Right lobe of liver (tissue), 6 donors: Measurements from ENCODE around the gene CDKAL1. TPM values are rescaled to one million over a fixed set of nuclear protein-coding genes. Genes with fewer than 3 reads are reported as not detected.

Source experiments
- ATAC-seq, 4 donors: fragments of 200-7000 bp; cut with Tn5 transposase; one replicate each; pipeline ENCODE4 v1.9.1; 2020; ENCODE audit warnings: mild to moderate bottlenecking in 4 of 4, moderate library complexity in 4 of 4
- DNase-seq, 3 donors: peaks; one replicate each; pipeline ENCODE4 v3.0.0-alpha.2; 2020
- H3K27ac ChIP-seq, 3 donors: fragments of 200-600 bp; one replicate each; pipeline ENCODE4 v1.8.0; 2022
- H3K27me3 ChIP-seq, 2 donors: fragments of 200-600 bp; one replicate each; pipeline ENCODE4 v1.8.0; 2022
- H3K36me3 ChIP-seq, 4 donors: fragments of 200-600 bp; sonication (generic) in 1 of 4; one replicate each; pipeline versions ENCODE4 v1.5.1 to v1.8.0; 2017 to 2022; ENCODE audit warnings: control low read depth in 1 of 4
- H3K4me1 ChIP-seq, 4 donors: fragments of 200-600 bp; sonication (generic) in 1 of 4; one replicate each; pipeline versions ENCODE4 v1.5.1 to v1.8.0; 2017 to 2022; ENCODE audit warnings: control low read depth in 1 of 4
- H3K4me3 ChIP-seq, 3 donors: fragments of 200-600 bp; one replicate each; pipeline ENCODE4 v1.8.0; 2022
- H3K9me3 ChIP-seq, 4 donors: fragments of 200-600 bp; sonication (generic) in 1 of 4; one replicate each; pipeline versions ENCODE4 v1.5.1 to v1.8.0; 2017 to 2022; ENCODE audit warnings: control low read depth in 1 of 4
- CTCF ChIP-seq, 4 donors: fragments of 200-600 bp in 3 of 4; fragments of 450-650 bp in 1 of 4; IDR thresholded peaks; one replicate each; pipeline versions ENCODE4 v1.5.1 to v1.8.0; 2016 to 2022; ENCODE audit warnings: antibody characterized with exemption in 4 of 4, mild to moderate bottlenecking in 2 of 4
- POLR2A ChIP-seq: fragments of 450-650 bp; IDR thresholded peaks from one replicate; pipeline ENCODE4 v1.6.1; 2017; ENCODE audit warnings: antibody characterized with exemption, mild to moderate bottlenecking
- WGBS: methylation state at CpG from one replicate; pipeline ENCODE4 v1.1.6; 2018; ENCODE audit warnings: low coverage, low lambda C conversion rate; ENCODE audit not compliant: insufficient coverage; ENCODE audit errors: missing lambda C conversion rate; 5-methylcytosine and 5-hydroxymethylcytosine counted together
- intact Hi-C, 2 donors: fragments of 100-400 bp; cut with DNase I; formaldehyde crosslinking; loops; one replicate each; pipeline versions ENCODE4 v1.11.2 to v1.14.1; 2022
- total RNA-seq, 6 experiments: library from RNA; depleted of rRNA in 2 of 6; stranded (reverse); fragments of >200 nt in 2 of 6; fragmentation: NEBNext Ultra II Directional in 3 of 6; extraction: Animal tissue kit (Norgen Biotek cat#: 25700) in 3 of 6; gene quantifications; one replicate each; pipeline versions ENCODE4 v1.1.0 to v1.2.4, GENCODE V29; 2016 to 2023
- donor health status: DM: no; HTN: yes; CAD: no.
- donor health status: DM: no; HTN: no; CAD: no.
- donor health status: DM: no; HTN: no; CAD: no.
- donor health status: DM: no; HTN: yes; CAD: no.
- donor health status: DM: no; HTN: yes; CAD: no.

CDKAL1 gene
- total RNA-seq, 6 experiments from 2014 or later, result 4.5 to 7.0 (median 6.2) TPM

- TF ChIP-seq POLR2A, result no peak
- no peak for TF ChIP-seq CTCF (IDR thresholded peaks at IDR 0.05)
- Histone ChIP-seq H3K36me3 (no peaks in the 10 kb centered on the region), H3K27me3 (no peaks in the 10 kb centered on the region), H3K4me1 (peaks cover 0 to 7% (median 0%) of the 10 kb centered on the region in 4 donors), H3K27ac (no peak overlapping the region), H3K9me3 (no peaks in the 10 kb centered on the region), H3K4me3 (no peak overlapping the region)
- 94% methylated on average over 3 of the region's 3 CpGs for WGBS
- intact Hi-C loops, result no loop called here
- DNase-seq (no peak), ATAC-seq (no peak)
Observed at GRCh38 chr6:20696676-20697075, 162.4 kb downstream of the CDKAL1 start.

- intact Hi-C loops, result no loop called here
- ATAC-seq, result no peak
- WGBS, result 82% methylated on average over 1 of the region's 1 CpG
Observed at GRCh38 chr6:20698675-20699074, 164.4 kb downstream of the CDKAL1 start.

GRCh38 chr6:20699402-20699801 is 165.1 kb downstream of the CDKAL1 start:
- 27% methylated on average over 4 of the region's 4 CpGs for WGBS
- H3K4me3 ChIP-seq, result no peak overlapping the region
- no peak overlapping the region for H3K27ac ChIP-seq
- peaks cover 0 to 7% (median 0%) of the 10 kb centered on the region in 4 donors for H3K4me1 ChIP-seq
- DNase-seq (no peak), ATAC-seq (peak; percentile 50 to 76 (median 70))
- no peaks in the 10 kb centered on the region for H3K27me3 ChIP-seq
- TF ChIP-seq CTCF (IDR thresholded peaks at IDR 0.05) (no peak), POLR2A (no peak)
- intact Hi-C loops, result no loop called here
- no peaks in the 10 kb centered on the region for H3K9me3 ChIP-seq
- no peaks in the 10 kb centered on the region for H3K36me3 ChIP-seq

More at GRCh38 chr6:20698675-20699074, 164.4 kb downstream of the CDKAL1 start:
- no peak for TF ChIP-seq CTCF (IDR thresholded peaks at IDR 0.05)
- no peak for TF ChIP-seq POLR2A
- H3K9me3 ChIP-seq, result no peaks in the 10 kb centered on the region
- H3K36me3 ChIP-seq, result no peaks in the 10 kb centered on the region
- H3K4me1 ChIP-seq, result peaks cover 0 to 7% (median 0%) of the 10 kb centered on the region in 4 donors
- no peak overlapping the region for H3K4me3 ChIP-seq
- DNase-seq, result no peak
- no peaks in the 10 kb centered on the region for H3K27me3 ChIP-seq
- H3K27ac ChIP-seq, result no peak overlapping the region

GRCh38 chr6:20700375-20700774 is 166.1 kb downstream of the CDKAL1 start:
- no peak for TF ChIP-seq POLR2A
- no peak for TF ChIP-seq CTCF (IDR thresholded peaks at IDR 0.05)
- Histone ChIP-seq H3K9me3 (no peaks in the 10 kb centered on the region), H3K27me3 (no peaks in the 10 kb centered on the region), H3K4me3 (no peak overlapping the region), H3K27ac (no peak overlapping the region), H3K4me1 (peaks cover 0 to 7% (median 0%) of the 10 kb centered on the region in 4 donors), H3K36me3 (no peaks in the 10 kb centered on the region)
- no peak for ATAC-seq
- intact Hi-C loops, result no loop called here
- no peak for DNase-seq

GRCh38 chr6:20702366-20702765 is 168.1 kb downstream of the CDKAL1 start:
- no peak for ATAC-seq
- peaks cover 0 to 18% (median 0%) of the 10 kb centered on the region in 4 donors for H3K4me1 ChIP-seq
- TF ChIP-seq CTCF (IDR thresholded peaks at IDR 0.05) (no peak), POLR2A (no peak)

More at GRCh38 chr6:20702366-20702765, 168.1 kb downstream of the CDKAL1 start:
- Histone ChIP-seq H3K27ac (no peak overlapping the region), H3K27me3 (no peaks in the 10 kb centered on the region), H3K9me3 (no peaks in the 10 kb centered on the region), H3K4me3 (no peak overlapping the region), H3K36me3 (no peaks in the 10 kb centered on the region)
- WGBS, result 100% methylated on average over 2 of the region's 13 CpGs
- intact Hi-C loops, result no loop called here
- no peak for DNase-seq
